ENCODE measurements around the gene PLD1.

PLD1 gene

DNA sequence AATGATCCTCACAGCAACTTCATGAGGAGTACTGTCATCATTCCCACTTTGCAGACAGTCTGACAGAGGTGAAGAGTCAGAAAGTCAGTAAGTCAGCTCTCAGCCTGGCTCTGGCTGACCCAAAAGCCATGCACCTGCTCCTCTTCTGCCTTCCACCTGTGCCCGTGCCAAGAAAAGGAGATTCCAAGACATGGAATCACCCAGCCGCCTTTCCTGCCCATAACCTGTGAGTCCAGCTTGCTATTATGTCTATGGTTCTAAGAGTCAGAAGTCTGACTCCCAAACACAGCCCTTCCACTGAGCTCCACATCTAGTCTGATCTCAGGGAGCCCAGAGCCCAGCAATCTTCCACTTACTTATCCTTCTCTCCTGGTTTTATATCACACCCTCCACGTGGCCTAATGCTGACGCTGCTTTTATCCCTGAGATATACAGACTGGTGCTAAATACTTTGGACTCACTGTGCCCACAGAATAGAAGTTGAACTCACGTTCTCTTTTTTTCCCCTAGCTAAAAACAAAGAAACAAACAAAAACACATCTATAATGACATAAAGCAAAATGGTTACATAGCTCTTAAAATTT is 66.0 kb downstream of the PLD1 start:
- DNase-seq (ENCODE audit: low spot score): no peak

DNA sequence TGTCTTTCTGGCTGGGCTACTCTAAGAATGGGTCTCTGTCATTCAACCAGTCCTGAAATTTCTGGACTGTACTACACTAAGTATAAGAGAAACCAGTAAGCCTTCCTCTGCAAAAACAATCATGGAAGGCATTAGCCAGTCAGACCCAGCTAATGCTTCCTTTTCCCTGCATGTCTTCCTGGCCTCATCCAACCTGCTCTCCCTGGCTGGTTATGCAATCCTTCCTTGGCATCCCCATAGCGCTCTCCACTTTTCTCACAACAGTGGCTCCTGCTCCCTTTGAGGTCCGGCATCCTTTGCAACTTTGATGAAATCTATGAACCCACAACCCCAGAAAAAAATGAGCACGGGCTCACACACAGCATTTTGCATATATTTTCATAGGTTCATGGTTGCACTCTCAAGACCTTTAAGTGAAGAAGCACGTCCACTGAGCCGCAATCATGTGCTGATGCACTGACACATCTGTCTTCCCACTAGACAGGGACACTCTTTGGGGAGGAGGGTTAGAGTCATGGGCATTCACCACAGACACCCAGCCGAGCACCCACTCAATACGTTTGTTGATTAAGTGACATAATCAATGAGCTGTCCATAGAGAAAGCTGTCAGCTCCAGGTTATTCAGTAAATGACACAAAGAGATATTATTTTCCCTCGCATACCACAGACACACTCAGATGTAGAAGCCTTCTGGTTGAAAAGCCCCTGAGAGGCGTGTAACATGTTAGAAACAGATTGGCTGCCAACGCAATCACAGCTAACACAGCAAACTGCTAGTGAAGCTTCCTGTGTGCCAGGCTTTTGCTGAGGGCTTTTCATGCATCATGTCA is 66.7 kb downstream of the PLD1 start:
- no peak for DNase-seq (ENCODE audit: low spot score)

- no peak for DNase-seq (ENCODE audit: low spot score)
Observed at GRCh38 chr3:171741377-171741776, 68.9 kb downstream of the PLD1 start.

DNA sequence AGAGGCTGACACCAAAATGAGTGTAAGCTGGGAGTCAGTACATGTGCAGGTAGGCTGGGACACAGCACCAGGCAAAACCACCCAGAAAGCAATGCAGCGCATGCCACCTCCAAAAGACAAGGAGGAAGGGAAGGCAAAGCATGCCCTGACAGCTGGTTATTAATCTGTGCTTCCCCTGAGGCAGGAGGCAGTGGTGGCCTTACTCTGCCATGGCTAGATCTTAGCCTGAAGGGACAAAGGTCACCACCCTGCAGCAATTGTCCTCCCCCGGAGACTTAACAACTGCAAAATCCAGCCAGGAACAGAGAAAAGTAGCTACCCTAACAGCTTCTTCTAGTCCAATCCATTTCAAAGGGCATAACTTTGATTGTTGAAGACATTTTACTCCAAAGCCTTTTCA is 73.7 kb downstream of the PLD1 start:
- DNase-seq (ENCODE audit: low spot score): peak; percentile 56

- DNase-seq (ENCODE audit: low spot score): no peak
Observed at GRCh38 chr3:171733561-171733960, 76.7 kb downstream of the PLD1 start.

DNA sequence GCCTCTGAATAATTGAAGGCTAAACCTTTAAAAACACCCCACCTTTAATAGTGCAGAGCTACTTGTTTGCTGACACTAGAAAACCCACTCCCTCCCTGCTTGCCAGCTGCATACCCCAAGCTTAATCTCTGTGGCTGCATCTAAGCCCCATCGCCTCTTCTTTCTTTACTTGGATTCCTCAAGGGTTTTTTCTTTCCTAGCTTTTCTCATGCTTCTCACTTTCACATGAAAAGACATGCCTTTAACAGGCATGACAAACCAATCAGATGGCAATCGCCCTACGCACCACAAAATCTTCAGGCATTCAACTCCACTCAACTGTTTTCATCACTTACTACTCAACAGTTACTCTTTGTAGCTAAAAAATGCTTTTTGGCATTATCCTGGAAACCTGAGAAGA is 77.5 kb downstream of the PLD1 start:
- DNase-seq (ENCODE audit: low spot score): peak; percentile 54

DNA sequence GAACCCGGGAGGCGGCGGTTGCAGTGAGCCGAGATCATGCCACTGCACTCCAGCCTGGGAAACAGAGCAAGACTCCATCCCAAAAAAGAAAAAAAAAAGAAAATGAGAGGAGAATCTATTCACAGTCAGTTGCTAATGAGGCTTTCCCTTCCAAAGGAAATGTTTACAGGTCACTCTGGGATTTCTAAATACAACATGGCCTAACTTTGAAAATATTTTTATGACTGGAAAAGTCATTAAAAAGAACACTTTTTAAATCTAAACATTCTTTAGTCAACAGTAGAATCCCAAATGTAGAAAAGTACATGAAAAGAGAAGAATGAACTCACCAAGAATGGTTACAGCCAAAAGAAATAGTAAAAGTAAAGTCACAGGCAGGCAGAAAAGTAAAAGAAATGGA is 78.6 kb downstream of the PLD1 start:
- DNase-seq (ENCODE audit: low spot score): no peak

DNA sequence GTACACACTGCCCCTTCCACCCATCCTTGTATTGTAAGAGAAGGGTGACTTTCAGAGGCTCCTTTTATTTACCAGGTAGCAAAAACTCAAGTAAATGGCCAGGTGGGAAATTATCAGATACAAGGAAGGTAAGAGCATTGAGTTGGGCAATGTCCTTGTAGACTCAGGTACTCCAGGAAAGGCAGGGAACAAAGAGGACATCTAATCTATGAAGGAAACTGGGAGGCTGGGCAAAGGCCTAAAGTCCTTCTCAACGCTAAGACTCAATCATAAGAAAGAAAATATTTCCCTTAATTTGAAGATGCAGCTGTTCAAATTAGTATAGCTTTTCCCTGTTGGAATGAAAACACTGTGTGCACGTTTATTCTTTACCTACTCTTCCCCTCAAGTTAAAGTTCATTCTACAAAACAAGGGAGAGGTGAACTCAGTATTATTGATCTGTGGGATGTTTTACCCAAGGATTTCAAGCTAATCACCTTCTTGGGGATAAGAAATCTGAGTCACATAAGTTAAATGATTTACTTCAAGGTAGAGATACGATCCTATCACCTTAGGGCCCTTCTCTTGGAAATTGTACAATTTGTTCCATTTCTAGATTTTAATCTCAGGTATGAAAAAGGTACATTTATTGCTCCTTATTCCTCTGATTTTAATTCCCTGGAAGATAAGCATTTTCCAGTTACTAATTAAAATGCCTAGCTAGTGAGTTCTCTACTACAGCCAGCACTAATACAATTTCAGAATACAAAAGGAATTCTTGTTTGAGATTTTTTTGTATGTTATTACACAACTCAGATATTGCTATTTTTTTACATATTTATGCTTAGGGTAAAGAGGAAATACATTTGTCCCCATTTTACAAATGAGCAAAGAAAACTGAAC is 80.6 kb downstream of the PLD1 start:
- no peak for DNase-seq (ENCODE audit: low spot score)

DNA sequence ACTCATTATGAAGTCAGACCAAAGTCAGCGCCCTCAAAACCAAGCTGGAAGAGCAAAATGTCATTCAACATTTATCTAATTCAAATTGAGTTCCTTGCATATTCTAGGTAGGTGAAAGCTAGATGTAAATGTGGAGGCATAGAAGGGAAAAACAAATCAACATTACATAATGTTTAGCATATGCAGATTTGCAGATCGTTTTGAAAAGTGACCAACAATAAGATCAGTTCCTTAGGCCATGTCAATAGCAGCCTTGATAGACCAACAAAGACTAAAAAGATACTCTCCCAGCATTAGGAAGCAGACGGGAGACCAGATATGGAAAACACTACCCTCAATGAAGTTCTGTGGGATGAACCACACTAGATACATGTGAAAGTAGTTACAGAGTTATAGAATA is 83.0 kb downstream of the PLD1 start:
- no peak for DNase-seq (ENCODE audit: low spot score)

GRCh38 chr3:171718493-171719185 is 91.6 kb downstream of the PLD1 start:
- no peak for DNase-seq (ENCODE audit: low spot score)

GRCh38 chr3:171715155-171715554 is 95.1 kb downstream of the PLD1 start:
- no peak for DNase-seq (ENCODE audit: low spot score)

- no peak for DNase-seq (ENCODE audit: low spot score)
Observed at GRCh38 chr3:171712171-171712938, 97.9 kb downstream of the PLD1 start.

DNA sequence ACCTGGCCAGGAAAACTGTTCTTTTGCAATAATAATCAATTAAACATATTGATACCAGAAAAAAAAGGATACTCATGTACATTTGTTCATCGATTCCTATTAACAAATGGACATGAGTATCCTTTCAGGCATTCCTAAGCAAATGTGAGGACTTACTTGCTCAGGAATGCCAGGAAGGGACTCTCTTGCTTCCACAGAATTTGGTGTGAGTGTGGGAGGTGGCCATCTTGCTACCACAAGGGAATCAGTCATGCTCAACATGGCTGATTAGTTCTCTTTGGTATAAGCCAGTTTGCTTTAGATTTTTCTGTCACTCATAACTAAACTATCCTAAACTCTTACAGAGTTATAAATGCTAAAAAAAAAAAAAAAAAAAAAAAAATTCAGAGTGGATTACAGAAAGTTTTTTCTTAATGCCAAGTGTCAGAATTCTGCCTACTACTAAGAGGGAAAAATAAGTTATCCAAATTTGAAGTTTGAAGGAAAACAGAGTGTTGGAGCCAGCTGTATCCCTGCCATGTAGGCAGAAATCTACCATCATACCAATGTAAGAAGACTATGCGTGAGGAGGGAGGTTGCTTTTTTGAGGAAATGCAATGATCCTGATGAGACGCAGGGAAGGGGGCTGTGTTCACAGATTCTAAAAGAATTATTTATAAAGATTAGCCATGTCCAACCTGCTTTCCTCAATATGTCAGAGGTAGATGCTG is 98.7 kb downstream of the PLD1 start:
- DNase-seq (ENCODE audit: low spot score): no peak

GRCh38 chr3:171710359-171710758 is 99.9 kb downstream of the PLD1 start:
- DNase-seq (ENCODE audit: low spot score): no peak

GRCh38 chr3:171704814-171705213 is 105.5 kb downstream of the PLD1 start:
- no peak for DNase-seq (ENCODE audit: low spot score)

- no peak for DNase-seq (ENCODE audit: low spot score)
Observed at GRCh38 chr3:171704002-171704401, 106.3 kb downstream of the PLD1 start.

- DNase-seq (ENCODE audit: low spot score): no peak
Observed at GRCh38 chr3:171703144-171703543, 107.1 kb downstream of the PLD1 start.

GRCh38 chr3:171700653-171701052 is 109.6 kb downstream of the PLD1 start:
- no peak for DNase-seq (ENCODE audit: low spot score)

GRCh38 chr3:171700157-171700556 is 110.1 kb downstream of the PLD1 start:
- no peak for DNase-seq (ENCODE audit: low spot score)

GRCh38 chr3:171699601-171700000 is 110.7 kb downstream of the PLD1 start:
- DNase-seq (ENCODE audit: low spot score): no peak

GRCh38 chr3:171696805-171697204 is 113.5 kb downstream of the PLD1 start:
- no peak for DNase-seq (ENCODE audit: low spot score)

Data from ecto neural progenitor cell (in vitro differentiated cells).